ENCODE measurements around the gene RAD9A.

RAD9A gene

DNA sequence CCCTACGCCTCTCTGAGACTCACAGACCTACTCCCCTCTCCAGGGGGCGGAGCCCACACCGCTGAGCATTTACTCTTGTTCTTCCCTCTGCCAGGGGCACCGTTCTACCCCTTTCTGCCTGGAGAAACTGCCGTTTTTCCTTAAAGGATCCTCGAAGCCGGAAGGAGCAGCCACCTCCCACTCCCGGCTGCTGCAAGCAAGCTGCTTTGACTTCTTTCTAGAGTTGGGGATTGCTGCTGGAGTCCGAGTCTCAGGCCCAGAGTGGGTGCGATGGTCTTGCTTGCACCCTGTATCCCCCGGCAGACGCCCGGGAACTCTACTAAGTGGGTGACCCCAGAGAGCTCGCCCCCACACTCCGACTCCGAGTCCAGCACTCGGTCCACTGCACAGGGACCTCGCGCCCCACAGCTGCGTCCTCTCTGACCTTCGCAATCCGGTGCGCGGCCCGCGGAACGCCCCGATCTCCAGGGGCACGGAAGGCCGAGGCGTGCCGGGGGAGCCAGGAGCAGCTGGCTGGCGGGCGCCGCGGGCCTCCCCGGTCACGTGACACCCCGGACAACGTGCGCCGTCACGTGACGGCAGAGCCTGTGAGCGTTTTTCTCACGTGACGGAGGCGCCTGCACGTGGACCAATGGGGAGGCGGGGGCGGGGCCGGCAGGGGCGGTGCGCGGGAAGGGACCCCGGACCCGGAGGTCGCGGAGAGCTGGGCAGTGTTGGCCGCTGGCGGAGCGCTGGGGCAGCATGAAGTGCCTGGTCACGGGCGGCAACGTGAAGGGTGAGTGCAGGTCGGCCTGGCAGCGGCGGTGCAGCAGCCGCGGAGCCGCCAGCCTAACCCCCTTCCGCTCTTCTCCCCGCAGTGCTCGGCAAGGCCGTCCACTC lies at the start of gene RAD9A:
TSS of gene RAD9A (plus strand) at position 683 of the 879 bp plus-strand sequence. CDS start at position 742, 59 bp downstream.
- peak; percentile 44 for DNase-seq

DNA sequence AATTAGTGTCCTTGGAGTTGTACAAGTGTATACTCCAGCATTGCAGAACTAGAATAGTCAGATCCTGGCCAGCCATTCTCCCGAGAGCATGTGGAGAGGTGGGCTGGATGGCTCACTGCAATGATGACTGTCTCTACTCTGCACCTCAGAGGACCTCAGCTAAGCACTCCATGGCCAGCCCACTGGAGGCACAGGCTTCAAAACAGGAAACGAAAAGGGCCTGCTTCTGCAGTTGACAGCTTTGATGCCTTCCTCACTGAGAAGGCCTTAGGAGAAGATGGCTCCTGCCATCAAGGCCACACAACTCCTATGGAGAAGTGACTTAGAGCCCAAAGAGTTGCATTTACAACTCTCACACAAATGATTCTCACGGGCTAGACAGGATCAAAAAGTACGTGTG lies 47.5 kb upstream of the RAD9A start:
- DNase-seq: no peak

DNA sequence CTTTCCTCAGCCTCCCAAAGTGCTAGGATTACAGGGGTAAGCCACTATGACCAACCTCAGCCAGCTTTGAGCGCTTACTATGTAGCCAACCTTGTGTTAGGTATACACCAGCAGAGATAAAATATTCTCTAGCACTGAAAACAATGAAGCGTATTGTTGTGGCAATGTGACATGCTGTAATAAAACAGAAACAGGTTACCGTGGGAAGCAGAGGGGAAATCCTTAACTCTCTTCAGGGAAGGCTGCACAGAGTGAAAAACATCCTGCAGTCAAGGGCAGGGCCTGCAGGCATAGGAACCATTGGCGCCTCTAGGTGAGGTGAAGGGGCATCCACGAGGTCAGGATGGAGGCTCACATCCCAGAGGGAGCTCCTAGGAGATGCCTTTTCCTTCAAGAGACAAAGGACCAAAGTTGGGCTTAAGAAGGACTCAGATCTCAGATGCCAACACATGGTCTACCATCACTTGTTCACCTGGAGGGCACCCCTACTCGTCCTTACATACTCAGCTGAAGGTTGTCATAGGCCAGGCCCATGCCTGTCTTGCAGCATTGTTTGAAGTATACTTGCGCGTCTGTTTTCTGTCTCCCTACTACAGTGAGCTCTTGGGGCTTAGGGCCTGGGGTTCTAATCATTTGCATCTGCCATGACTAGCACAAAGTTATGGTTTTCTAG lies 46.4 kb upstream of the RAD9A start:
- DNase-seq: no peak

DNA sequence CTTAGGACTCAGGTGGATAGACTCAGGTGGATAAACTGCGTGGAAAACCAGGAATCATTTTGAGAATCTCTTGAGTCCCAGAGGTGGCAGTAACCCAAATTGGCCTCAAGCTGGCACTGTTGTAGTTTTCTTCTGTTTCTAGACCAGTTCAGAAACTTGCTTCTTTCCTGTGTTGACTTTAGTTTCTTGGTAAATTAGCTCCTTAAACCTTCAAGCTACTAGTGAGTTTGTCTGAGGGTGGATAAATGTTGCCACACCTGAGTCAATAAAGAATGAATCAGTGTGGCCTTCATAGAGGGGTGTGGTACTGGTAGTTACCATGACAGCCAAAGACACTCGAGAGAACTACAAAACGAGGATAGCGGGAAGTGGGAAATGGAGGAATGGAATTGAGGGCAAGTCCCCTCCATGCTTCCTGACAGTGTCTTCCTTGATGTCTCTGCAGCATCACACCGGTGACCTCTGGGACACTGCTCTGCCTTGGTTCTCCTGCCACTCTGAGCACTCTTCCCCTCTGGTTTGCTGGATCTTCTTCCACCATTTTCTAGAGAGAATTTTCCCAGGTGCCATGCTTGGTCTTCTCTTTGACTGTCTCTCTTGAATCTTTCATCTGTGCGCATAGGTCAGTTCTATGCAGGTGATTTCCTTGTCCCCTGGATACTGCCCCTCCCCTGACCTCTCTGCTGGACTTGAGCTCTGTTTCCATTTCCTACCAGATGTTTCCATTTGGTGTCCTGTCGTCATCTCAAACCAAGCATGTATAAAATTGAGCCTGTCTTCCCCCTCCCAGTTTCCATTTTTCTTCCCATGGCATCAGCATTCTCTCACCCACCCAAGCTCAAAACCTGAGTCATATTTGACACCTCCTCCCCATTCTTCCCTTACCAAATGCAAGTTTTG lies 45.6 kb upstream of the RAD9A start:
- DNase-seq: no peak

DNA sequence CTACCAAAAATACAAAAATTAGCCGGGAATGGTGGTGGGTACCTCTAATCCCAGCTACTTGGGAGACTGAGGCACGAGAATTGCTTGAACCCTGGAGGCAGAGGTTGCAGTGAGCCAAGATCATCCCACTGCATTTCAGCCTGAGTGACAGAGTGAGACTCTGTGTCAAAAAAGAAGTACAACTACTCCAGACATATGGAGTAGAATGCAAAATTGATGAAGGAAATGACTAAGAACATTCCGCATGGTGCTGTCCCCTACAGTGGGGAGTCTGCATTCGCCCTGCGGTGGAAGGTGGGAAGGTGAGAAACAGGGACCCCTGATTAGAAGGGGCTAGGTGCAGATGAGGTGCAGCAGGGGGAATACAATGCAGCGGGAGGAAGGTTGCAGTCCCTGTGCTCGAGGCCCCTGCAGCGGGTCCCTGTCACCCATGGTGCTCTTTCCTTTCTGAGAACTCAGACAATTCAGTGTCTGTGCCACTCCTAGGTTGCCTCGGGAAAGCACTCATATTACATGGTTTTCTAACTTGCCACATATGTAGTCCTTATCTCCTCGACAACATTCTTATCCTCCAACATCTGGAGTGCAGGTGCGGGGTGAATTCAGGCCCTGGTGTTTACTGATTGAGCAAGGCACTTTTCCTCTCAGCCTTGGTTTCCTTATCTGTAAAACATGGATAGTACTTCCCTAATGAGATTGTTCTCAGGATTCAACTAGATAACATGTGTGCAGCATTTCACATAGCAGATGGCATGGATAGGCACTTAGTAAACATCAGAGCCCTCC lies 43.6 kb upstream of the RAD9A start:
- DNase-seq: no peak

DNA sequence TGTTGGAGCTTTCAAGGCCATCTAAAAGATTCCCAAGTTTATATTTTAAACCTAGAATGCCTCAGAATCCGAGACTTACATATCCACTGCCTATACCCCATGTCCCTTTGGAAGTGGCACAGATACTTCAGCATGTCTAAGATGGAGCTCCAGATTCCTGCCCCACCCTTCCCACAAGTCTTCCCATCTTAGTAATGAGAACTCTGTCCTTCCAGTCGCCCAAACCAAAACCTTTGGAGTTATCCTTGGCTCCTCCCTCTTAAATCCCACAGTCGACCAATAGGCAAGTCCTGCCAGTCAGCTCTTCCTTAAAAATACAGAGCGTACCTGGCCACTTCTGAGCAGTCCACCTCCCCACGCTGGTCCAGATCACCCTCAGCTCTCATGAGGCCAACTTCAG lies 42.8 kb upstream of the RAD9A start:
- no peak for DNase-seq

DNA sequence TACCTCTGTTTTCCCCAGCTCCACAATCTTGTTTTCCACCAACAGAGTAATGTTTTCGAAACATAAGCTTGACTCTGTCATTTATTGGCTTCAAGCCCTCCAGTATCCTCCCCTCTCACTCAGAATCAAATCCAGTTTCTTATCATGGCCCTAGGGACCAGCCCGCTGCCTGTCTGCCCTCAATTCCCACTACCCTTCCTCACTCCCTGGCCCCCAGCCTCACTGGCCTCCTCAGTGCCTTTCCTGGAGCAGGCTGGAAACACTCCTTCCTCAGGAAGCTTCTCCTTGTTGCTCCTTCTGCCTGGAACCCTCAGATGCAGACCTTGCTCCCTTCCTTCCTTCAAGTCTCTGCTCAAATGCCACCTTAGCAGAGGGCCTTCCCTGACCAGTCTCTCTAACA lies 42.3 kb upstream of the RAD9A start:
- DNase-seq: no peak

DNA sequence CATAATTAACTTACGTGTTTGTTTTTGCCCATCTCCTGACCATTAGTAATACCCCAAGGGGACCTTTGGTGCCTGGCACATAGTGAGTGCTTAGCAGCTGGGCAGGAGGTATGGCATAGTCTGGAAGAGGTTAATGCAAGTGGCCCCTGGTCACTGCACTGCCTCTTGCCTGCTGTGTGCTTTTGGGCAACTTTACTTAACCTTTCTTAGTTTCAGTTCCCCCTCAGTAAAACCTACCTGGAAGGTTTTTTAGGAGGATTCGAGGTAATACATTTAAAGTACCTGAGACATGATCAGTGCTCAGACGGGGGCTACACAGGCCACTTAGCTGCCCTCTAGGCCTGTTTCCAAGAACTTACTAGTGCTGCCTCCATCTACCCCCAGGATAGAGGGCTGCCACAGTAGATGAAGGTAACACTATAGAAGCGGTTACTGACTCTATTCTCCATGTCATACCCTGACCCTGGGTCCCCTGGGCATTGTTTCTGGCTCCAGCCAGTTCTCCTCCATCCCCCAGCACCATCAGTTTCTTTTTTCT lies 41.8 kb upstream of the RAD9A start:
- DNase-seq: no peak

DNA sequence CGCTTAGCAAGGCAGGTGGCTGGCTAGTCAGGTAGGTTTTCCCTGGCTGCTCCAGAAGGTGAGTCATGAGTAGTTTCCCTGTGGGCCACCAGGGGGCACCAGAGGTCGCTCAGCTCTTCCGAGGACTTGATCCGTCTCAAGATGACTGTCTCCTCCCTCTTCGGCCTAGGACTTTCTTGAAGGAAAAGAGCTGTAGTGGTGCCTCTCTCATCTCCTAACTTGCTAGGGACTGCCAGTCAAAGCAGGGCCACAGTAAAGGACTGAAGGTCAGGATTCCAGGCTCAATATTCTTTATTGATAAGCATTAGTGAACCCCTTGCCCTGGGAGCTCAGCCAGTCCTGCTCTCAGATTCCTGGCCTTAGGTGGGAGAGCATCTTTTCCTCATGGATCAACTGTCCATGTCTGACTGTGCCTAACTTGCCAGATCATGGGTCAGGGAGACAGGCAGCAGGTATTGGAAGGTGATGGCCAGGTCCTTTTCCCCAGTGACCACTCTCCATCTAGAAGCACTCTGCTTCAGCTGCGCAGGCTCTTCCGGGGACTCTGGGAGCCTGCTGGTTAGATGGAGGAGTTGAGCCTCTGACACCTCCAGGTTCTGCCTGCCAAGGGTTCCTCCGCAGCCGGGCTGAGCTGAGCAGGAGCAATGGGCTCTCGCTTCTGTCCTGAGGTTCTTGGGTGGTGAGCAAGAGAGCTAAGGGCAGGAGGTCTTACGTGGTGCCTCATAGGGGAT lies 40.3 kb upstream of the RAD9A start:
- no peak for DNase-seq

DNA sequence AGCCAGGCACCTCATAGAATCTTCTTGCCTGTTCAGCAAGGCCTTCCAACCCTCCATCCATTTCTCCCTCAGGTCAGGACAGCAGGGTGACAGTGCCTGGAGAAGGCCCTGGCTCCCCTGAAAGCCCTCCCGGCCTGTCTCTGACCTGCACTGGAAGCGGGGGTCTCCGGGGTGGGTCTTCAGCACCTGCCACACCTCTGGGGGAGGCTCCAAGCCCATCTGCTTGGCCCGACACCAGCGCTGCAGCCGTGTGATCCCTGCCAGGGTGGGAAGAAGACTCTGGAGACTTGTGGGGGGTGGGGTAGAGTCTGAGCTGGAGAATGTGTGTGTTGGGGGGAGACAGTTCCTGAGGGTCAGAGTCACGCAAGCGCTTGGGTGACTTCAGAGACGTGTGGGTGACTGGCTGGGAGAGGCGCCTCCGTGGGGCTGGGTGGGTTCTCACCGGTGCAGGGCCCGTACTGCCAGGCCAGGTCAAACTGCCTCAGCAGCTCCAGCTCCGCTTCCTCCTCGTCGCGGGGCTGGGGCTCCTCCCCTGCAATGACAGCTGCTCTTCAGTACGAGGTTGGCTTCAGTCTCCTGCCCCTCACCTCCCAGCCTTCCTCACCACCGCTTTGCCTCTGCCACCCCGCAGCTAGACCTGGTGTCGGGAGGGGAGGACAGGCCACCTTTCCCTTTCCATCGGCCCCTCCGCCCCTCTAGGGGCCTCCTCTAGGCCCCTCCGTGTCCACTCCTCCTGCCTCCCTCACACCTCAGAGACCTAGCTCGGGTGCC lies 39.1 kb upstream of the RAD9A start:
- no peak for DNase-seq

DNA sequence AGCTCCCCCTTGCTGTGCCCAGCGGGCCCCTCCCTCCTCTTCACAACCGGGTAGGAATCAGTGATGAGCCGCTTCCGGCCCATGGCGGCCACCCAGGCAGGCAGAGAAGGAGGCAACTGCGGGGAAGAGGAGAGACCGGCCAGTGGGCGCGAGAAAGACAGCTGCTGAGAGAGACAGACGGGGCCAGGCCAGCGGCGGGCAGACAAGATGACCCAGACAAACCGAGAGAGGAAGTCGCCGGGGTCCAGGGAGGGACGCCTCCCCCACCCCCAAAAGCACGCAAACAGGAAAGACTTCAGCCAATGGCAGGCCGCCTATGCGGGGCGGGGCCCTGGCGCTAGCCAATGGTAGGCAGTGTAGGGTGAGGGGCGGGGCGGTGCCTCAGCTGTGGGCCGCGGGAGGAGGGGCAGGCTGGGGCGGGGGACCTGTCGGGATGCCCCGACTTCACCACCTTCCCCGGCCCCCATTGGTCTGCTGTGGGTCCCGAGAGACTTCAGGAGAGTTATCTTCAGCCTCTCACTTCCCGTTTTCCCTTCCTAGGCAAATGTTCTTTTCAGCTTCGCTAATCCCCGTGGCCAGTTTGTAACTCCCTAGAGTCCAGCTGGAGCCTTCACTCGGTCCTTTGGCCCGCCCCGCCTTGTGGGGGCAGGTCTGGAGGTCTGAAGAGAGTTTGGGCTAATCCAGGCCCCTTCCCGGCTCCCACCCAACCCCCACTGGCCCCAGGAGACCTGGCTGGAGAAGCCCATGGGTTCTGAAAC lies 38.3 kb upstream of the RAD9A start, which contains the start of gene POLD4:
TSS of gene POLD4 (minus strand) at position 230 of the 758 bp plus-strand sequence. CDS start at position 83, 147 bp downstream.
- DNase-seq: peak; percentile 70

DNA sequence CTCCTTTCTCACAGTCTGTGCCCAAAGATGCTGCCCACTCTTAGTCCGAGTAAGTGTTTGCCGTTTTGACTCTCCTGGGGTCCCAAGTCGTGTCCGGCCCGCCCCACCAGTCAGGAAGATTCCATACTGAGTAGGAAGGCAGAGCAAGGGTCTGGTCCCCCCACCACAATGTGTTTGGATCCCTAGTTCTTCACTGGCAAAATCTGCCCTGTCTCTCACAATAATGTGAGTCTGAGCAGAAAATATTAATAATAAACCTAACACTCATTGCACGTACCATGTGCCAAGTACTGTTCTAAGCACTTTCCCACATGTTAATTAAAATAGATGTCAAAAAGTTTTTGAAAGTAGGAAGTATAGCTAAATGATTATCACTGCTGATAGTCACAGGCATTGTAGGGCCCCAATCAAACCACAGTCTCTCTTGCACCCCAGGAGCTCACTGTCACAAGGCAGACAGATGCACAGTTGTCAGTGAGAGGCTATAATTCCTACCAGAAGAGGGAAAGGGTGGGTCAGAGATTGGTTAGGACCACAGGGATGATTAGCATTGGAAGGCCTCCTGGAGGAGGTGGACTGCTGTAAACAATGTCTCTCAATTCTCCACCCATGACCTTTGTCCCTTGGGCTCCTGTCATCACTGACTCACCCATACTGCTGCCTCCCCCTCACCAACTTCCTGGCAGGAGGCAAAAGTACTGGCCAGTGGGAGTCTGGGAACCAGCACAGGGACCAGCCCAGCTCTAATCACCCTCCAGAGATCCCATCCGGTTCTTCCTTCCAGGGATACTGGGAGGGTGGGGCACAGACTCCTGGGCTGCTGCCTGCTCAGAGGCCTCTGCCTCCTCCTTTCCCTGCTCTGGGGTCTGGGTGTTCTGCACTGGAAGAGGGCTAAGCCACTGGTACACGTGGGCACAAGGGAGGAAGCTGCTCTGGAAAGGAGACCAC lies 37.4 kb upstream of the RAD9A start:
- no peak for DNase-seq

DNA sequence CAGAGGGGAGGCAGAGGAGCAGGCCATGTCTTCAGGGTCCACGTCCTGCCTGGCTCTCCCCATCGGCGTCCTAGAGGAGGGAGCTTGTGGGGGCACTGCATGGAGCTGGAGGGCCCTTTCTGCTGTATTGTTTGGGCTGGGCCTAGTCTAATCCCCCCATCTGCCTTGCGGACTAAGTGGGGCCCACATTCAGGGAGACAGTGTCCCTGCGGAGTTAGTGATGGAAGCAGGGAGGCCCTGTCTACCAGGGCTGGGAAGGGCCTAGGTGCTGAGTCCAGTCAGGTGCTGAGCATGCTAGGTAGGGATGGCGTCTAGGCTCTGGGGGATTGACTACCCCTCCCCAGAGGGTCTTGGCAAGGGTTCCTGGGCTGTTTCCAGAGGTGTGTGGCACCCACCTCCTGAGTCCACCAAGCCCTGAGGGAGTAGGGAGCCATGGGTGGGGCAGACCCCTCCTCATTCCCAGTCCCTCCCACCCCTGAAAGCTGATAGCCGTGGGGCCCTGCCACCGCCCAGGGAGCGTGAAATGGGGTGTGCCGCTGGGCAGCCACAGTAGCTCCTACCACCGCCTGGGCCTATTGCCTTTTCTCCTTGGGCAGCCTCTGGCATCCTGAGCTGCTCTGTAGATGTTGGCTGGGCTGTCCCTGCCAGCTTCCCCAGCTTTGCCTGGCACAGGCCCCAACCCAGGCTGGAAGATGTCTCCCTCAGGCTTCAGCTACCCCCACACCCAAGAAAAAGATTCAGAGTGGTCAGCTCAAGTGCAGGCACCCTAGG lies 36.6 kb upstream of the RAD9A start:
- DNase-seq: no peak

DNA sequence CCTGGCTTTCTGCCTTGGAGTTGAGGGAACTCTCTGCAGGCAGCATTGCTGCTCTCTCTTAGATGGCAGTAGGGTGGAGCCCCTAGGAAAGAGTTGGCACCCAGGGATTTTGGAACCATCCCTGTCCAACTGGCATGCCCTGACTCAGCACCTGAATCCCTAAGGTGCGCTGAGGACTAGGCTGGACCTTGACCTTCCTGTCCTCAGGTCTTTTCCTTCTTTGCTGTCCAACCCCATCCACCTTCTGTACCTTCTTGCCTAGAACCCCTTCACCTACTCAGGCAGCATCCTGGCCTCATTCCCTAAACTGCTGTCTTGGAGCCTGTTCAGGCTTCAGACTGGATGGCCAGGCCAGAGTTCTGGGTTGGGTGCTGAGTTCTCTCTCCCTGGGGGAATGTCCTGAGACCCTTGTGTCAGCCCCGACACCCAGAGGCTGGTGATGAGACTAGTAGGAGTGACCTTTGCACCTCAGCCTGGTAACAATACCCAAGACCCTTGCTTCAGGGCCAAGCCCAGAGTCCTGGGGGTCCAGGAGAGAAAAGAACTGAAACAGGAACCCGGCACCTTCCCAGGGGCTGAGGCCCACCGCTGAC lies 35.9 kb upstream of the RAD9A start:
- DNase-seq: no peak

DNA sequence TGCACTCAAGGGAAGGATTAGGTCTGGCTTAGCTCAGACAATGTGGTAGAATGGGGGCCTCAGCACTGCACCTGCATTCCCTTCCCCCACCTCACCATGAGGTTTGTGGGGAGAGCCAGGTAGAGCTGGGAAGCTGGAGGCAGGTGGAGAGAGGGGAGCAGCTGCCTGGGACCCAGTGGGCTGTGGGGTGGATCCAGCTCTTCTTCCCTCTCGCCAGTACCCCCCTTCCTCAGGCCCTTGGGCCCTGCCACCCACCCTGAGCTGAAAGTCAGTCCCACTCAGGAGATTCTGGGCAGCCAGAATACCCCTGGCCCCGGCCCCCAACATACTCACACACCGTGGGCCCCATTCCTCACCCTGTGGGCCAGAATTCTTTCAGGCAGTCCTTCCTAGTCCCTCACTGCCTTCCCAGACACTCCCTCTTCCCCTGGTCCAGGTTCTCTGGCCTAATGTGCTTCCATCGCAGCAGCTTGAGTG lies 35.4 kb upstream of the RAD9A start:
- DNase-seq: no peak

DNA sequence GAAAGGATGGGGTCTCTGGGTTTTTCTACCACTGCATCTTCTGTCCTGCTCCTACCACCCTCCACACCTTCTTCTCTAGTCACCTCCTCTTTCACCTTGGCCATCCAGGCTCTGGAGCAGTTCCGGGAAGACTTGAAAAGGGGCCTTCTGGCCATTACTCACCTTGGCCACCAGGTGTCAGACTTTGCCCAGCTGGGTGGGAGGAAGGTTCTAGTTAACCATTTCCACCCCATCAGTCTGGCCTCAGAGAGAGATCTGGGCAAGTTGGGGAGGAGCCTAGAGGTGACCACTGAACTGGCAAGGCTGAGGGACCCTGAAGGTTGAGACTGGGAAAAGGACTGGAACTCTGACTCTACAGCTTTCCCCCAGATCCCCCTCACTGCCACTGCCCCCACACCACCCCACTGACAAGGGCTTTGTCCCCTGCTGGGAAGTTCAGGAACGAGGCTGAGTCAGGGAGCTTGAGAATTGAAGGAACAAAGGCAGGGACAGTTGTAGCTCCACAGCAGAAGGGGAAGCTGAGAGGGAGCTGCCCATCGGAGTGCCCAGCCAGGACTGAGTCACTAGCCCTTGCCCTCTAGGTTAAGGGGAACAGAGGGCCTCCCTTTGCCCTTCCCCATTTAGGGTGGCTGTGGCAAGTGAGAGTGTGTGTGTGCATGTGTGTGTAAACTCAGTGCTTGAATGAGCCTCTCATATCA lies 34.8 kb upstream of the RAD9A start:
- DNase-seq: no peak

All from SIG-M5 (cell line).